ENCODE data around the gene ACE. TPM values are rescaled to one million over a fixed set of nuclear protein-coding genes. Genes with fewer than 3 reads are reported as not detected.

ACE gene
- total and polyA plus RNA-seq, 10 donors: 0.61 to 17.3 (median 8.2) TPM

GRCh38 chr17:63546308-63547082, 69.6 kb downstream of the ACE start:
- H3K27ac ChIP-seq: no peak overlapping the region
- H3K27me3 ChIP-seq (replicated peaks in 1 of 7): no peaks in the 10 kb centered on the region
- intact Hi-C loops (cut with DNase I; ENCODE audit: low total_unique reads): no loop called here
- H3K4me3 ChIP-seq: no peak overlapping the region
- H3K4me1 ChIP-seq: peaks cover 3 to 23% (median 14%) of the 10 kb centered on the region in 6 donors
- no peak for DNase-seq
- no peak for TF ChIP-seq CTCF (IDR thresholded peaks at IDR 0.05 in 8 of 11, conservative IDR thresholded peaks at IDR 0.05 in 3 of 11)
- no peak for TF ChIP-seq POLR2AphosphoS5 (IDR thresholded peaks at IDR 0.05)
- no peak for TF ChIP-seq POLR2A (IDR thresholded peaks at IDR 0.05)
- no peaks in the 10 kb centered on the region for H3K9me3 ChIP-seq
- H3K36me3 ChIP-seq: no peaks in the 10 kb centered on the region
- WGBS, 5 donors: 90 to 97% (median 93%) methylated on average over 7 to 9 of the region's 9 CpGs

GRCh38 chr17:63547083-63547523, 70.2 kb downstream of the ACE start:
- intact Hi-C loops (cut with DNase I; ENCODE audit: low total_unique reads): no loop called here
- Histone ChIP-seq H3K27ac (no peak overlapping the region), H3K9me3 (no peaks in the 10 kb centered on the region), H3K27me3 (replicated peaks in 1 of 7) (no peaks in the 10 kb centered on the region), H3K36me3 (no peaks in the 10 kb centered on the region), H3K4me1 (peaks cover 9 to 29% (median 20%) of the 10 kb centered on the region in 6 donors), H3K4me3 (no peak overlapping the region)
- WGBS, 5 donors: 72 to 76% (median 75%) methylated on average over 5 of the region's 5 CpGs
- no peak for DNase-seq
- TF ChIP-seq CTCF (IDR thresholded peaks at IDR 0.05 in 8 of 11, conservative IDR thresholded peaks at IDR 0.05 in 3 of 11) (no peak), POLR2A (IDR thresholded peaks at IDR 0.05) (no peak), POLR2AphosphoS5 (IDR thresholded peaks at IDR 0.05) (no peak)

Other genes with a start within 250 kb of the ACE start
- 10 to 100 TPM; 10.1 to 36.4 (median 13.6) TPM for gene CYB561, start 30.8 kb upstream of the ACE start, total RNA-seq
- gene CYB561, start 30.8 kb upstream of the ACE start, polyA plus RNA-seq: 1 to 10 TPM; 2.6 to 6.6 (median 4.0) TPM
- not detected for gene KCNH6, start 46.3 kb downstream of the ACE start, total RNA-seq
- not detected for gene KCNH6, start 46.3 kb downstream of the ACE start, polyA plus RNA-seq
- 10 to 100 TPM; 52.1 to 87.5 (median 73.7) TPM for gene DCAF7, start 73.4 kb downstream of the ACE start, total RNA-seq
- gene DCAF7, start 73.4 kb downstream of the ACE start, polyA plus RNA-seq: 10 to 100 TPM; 15.9 to 21.6 (median 18.4) TPM
- gene TACO1, start 123.8 kb downstream of the ACE start, total RNA-seq: 10 to 100 TPM; 10.6 to 16.8 (median 14.9) TPM
- 10 to 100 TPM; 14.6 to 19.1 (median 16.9) TPM for gene TACO1, start 123.8 kb downstream of the ACE start, polyA plus RNA-seq
- gene MAP3K3, start 145.4 kb downstream of the ACE start, total RNA-seq: 100 to 1,000 TPM in 2 of 7 donors, 10 to 100 TPM in 5; 69.9 to 125 (median 94.9) TPM
- 10 to 100 TPM; 12.2 to 34.1 (median 17.3) TPM for gene MAP3K3, start 145.4 kb downstream of the ACE start, polyA plus RNA-seq
- 100 to 1,000 TPM; 211 to 381 (median 249) TPM for gene LIMD2, start 223.1 kb downstream of the ACE start, total RNA-seq
- 100 to 1,000 TPM; 414 to 554 (median 480) TPM for gene LIMD2, start 223.1 kb downstream of the ACE start, polyA plus RNA-seq

Data from spleen (tissue), 11 donors.